HEK293 (cell line): ENCODE data around the gene OBSL1.

Experiments
- CTCF ChIA-PET: fragments of 350-600 bp; formaldehyde crosslinking; extraction: SDS; loops from one replicate; lab custom pipeline; 2021; ENCODE audit warnings: antibody characterized with exemption; lab: Yijun Ruan, JAX
- POLR2A ChIA-PET: fragments of 300-600 bp; formaldehyde crosslinking; extraction: SDS; loops from one replicate; lab custom pipeline; 2020; ENCODE audit warnings: antibody characterized with exemption, inconsistent platforms; lab: Yijun Ruan, JAX
- H3K27ac ChIP-seq: fragments of 200-500 bp; sonication (Bioruptor generic); 2 replicates; pipeline ENCODE4 v1.5.1; 2014; ENCODE audit warnings: low read depth, low read length, control low read depth, inconsistent platforms; ENCODE audit errors: extremely low read depth
- H3K36me3 ChIP-seq, 2 experiments: fragments of 200-500 bp in 1 of 2; sonication (Bioruptor generic) in 1 of 2; 1 replicate in 1 of 2; 2 replicates in 1 of 2; pipeline ENCODE4 v1.5.1; 2014 to 2017; ENCODE audit warnings: inconsistent platforms in 2 of 2, low read length in 2 of 2; ENCODE audit not compliant: control insufficient read depth in 2 of 2, insufficient read depth in 1 of 2
- H3K4me1 ChIP-seq: fragments of 200-500 bp; sonication (Bioruptor generic); 2 replicates; pipeline ENCODE4 v1.5.1; 2014; ENCODE audit warnings: mild to moderate bottlenecking, low read length, inconsistent platforms; ENCODE audit not compliant: control insufficient read depth, insufficient read depth
- H3K4me3 ChIP-seq: 2 replicates; pipeline ENCODE4 v1.5.1; 2011; ENCODE audit warnings: low read depth, mild to moderate bottlenecking, control low read depth, low read length, moderate library complexity
- H3K9me3 ChIP-seq: fragments of 200-500 bp; sonication (Bioruptor generic); 2 replicates; pipeline ENCODE4 v1.5.1; 2014; ENCODE audit warnings: low read depth, low read length, inconsistent platforms; ENCODE audit not compliant: control insufficient read depth, insufficient read depth
- ZNF416 ChIP-seq: fragments of 450-650 bp; formaldehyde crosslinking; IDR thresholded peaks from 2 replicates; pipeline ENCODE4 v1.5.1; 2016; ENCODE audit warnings: missing biosample characterization, missing genetic modification characterization
- ZNF777 ChIP-seq: fragments of 450-650 bp; formaldehyde crosslinking; IDR thresholded peaks from 2 replicates; pipeline ENCODE4 v1.5.1; 2017; ENCODE audit warnings: missing biosample characterization, missing genetic modification characterization, borderline replicate concordance

OBSL1 gene

GRCh38 chr2:219502618-219503017 lies 68.7 kb downstream of the OBSL1 start:
- H3K4me3 ChIP-seq: no peak overlapping the region
- ChIA-PET POLR2A (no interaction called here), CTCF (interaction anchor here (0.8 to 1.4 kb wide), 2 partner anchors 27 kb away, joined by 4 to 5 read pairs; no protein-coding TSS in a partner anchor)
- H3K36me3 ChIP-seq: peaks cover 0 to 53% of the 10 kb centered on the region in 2 experiments; a peak in 2 of 3 replicates
- no peaks in the 10 kb centered on the region for H3K9me3 ChIP-seq
- no peak for TF ChIP-seq ZNF416 (tag by site-specific recombination)
- H3K27ac ChIP-seq: no peak overlapping the region
- 0 out of 2 replicates have a peak, but pooled peaks cover 5% of the 10 kb centered on the region for H3K4me1 ChIP-seq

- H3K9me3 ChIP-seq: no peaks in the 10 kb centered on the region
- ChIA-PET POLR2A (no interaction called here), CTCF (interaction anchor here (4.6 to 9.5 kb wide), 2 partner anchors 10 to 25 kb away, joined by 29 to 150 read pairs; partner anchors contain the start of gene ASIC4)
- no peak for TF ChIP-seq ZNF777 (tag by site-specific recombination)
- peaks cover 0 to 45% of the 10 kb centered on the region in 2 experiments; a peak in 2 of 3 replicates for H3K36me3 ChIP-seq
- H3K4me3 ChIP-seq: no peak overlapping the region
- no peak overlapping the region for H3K27ac ChIP-seq
- 0 out of 2 replicates have a peak, but pooled peaks cover 5% of the 10 kb centered on the region for H3K4me1 ChIP-seq
These were observed 69.5 kb downstream of the OBSL1 start for GRCh38 chr2:219501849-219502248.
